A549 (cell line): ENCODE measurements around the gene NXT1. TPM values are rescaled to one million over a fixed set of nuclear protein-coding genes. Genes with fewer than 3 reads are reported as not detected.
"Not testable (repeated sequence)": the region's sequence is repeated elsewhere in the genome, so short reads cannot be mapped to it uniquely, and the experiment has no call there.

ENCODE experiments used
- ATAC-seq, 2 experiments: fragments of 200-7000 bp in 1 of 2; fragments of >200 bp in 1 of 2; cut with Nextera tagmentation in 1 of 2; cut with Tn5 transposase in 1 of 2; 3 replicates each; pipeline versions ENCODE4 v1.8.0 to v1.9.1; 2018 to 2020; ENCODE audit warnings: mild to moderate bottlenecking in 1 of 2, moderate library complexity in 1 of 2
- CTCF ChIA-PET: fragments of 300-600 bp; sonication (Branson Sonifier 250); formaldehyde crosslinking; extraction: SDS; loops from one replicate; lab custom pipeline; 2021; ENCODE audit warnings: antibody characterized with exemption, inconsistent platforms; lab: Yijun Ruan, JAX
- POLR2A ChIA-PET: fragments of 350-600 bp; formaldehyde crosslinking; extraction: SDS; loops from one replicate; lab custom pipeline; 2021; ENCODE audit warnings: antibody characterized with exemption, inconsistent platforms; lab: Yijun Ruan, JAX
- DNase-seq, 2 experiments: peaks; one replicate each; pipeline versions ENCODE4 v3.0.0 to v3.0.0-alpha.2; 2011 to 2016; ENCODE audit warnings: low read depth in 1 of 2, low spot score in 1 of 2
- FAIRE-seq: peaks from 2 replicates; lab custom pipeline; 2011; peaks lifted over from hg19 to GRCh38; lab: Jason Lieb, UNC
- H3K27ac ChIP-seq, 2 experiments: fragments of >200 bp; sonication (Bioruptor Twin); formaldehyde crosslinking; 3 replicates each; pipeline ENCODE4 v1.5.1; 2016 to 2017
- H3K4me1 ChIP-seq: fragments of >200 bp; sonication (Bioruptor Twin); formaldehyde crosslinking; 3 replicates; pipeline ENCODE4 v1.6.1; 2016
- H3K4me2 ChIP-seq: fragments of >200 bp; sonication (Bioruptor Twin); formaldehyde crosslinking; 3 replicates; pipeline ENCODE4 v1.6.1; 2016
- H3K4me3 ChIP-seq: fragments of >200 bp; sonication (Bioruptor Twin); formaldehyde crosslinking; 3 replicates; pipeline ENCODE4 v1.5.1; 2016
- H3K9me3 ChIP-seq: fragments of >200 bp; sonication (Bioruptor Twin); formaldehyde crosslinking; 3 replicates; pipeline ENCODE4 v1.6.1; 2016
- ATOH8 ChIP-seq: fragments of 250-450 bp; sonication (Bioruptor Pico); IDR thresholded peaks from 2 replicates; pipeline ENCODE4 v1.5.0; 2020; ENCODE audit warnings: low read depth, mild to moderate bottlenecking, moderate library complexity
- CBX2 ChIP-seq: fragments of 200-600 bp; sonication (generic); IDR thresholded peaks from 2 replicates; pipeline ENCODE4 v1.6.1; 2016; ENCODE audit warnings: low read depth, mild to moderate bottlenecking, borderline replicate concordance
- CHD2 ChIP-seq: fragments of 150-350 bp; IDR thresholded peaks from 2 replicates; pipeline ENCODE4 v1.6.1; 2014; ENCODE audit warnings: low read length; ENCODE audit not compliant: partially characterized antibody
- EHF ChIP-seq: fragments of 250-450 bp; sonication (Bioruptor Pico); IDR thresholded peaks from 2 replicates; pipeline ENCODE4 v1.5.0; 2020; ENCODE audit warnings: mild to moderate bottlenecking
- GATA3 ChIP-seq: IDR thresholded peaks from 2 replicates; pipeline ENCODE4 v1.6.1; 2012; ENCODE audit warnings: borderline replicate concordance
- HDAC2 ChIP-seq: fragments of 200-600 bp; sonication (generic); IDR thresholded peaks from 2 replicates; pipeline ENCODE4 v1.6.1; 2016
- HOXA7 ChIP-seq: fragments of 250-450 bp; sonication (Bioruptor Pico); IDR thresholded peaks from 2 replicates; pipeline ENCODE4 v1.5.0; 2020; ENCODE audit warnings: mild to moderate bottlenecking, moderate library complexity
- MAFK ChIP-seq: fragments of 450-650 bp; IDR thresholded peaks from 2 replicates; pipeline ENCODE4 v1.6.1; 2014; ENCODE audit not compliant: partially characterized antibody
- MYC ChIP-seq: IDR thresholded peaks from 2 replicates; pipeline ENCODE4 v1.6.1; 2012; ENCODE audit warnings: mild to moderate bottlenecking, inconsistent platforms, low read length, improper control_type of control experiment, borderline replicate concordance
- PHF8 ChIP-seq: fragments of 200-600 bp; sonication (generic); IDR thresholded peaks from 2 replicates; pipeline ENCODE4 v1.6.1; 2016; ENCODE audit warnings: low read depth, mild to moderate bottlenecking, antibody characterized with exemption, moderate library complexity, borderline replicate concordance
- RARB ChIP-seq: fragments of 250-450 bp; sonication (Bioruptor Pico); IDR thresholded peaks from 2 replicates; pipeline ENCODE4 v1.8.0; 2021; ENCODE audit warnings: mild to moderate bottlenecking, moderate library complexity
- RCOR1 ChIP-seq: fragments of 150-350 bp; IDR thresholded peaks from 2 replicates; pipeline ENCODE4 v1.6.1; 2014; ENCODE audit warnings: antibody characterized with exemption, low read length, low read depth
- REST ChIP-seq: fragments of 200-600 bp; sonication (generic); IDR thresholded peaks from 2 replicates; pipeline ENCODE4 v1.6.1; 2016; ENCODE audit warnings: antibody characterized with exemption, mild to moderate bottlenecking, moderate library complexity
- RFX5 ChIP-seq: fragments of 450-650 bp; IDR thresholded peaks from 2 replicates; pipeline ENCODE4 v1.7.1; 2014; ENCODE audit warnings: antibody characterized with exemption, mild to moderate bottlenecking, moderate library complexity
- TFCP2L1 ChIP-seq: fragments of 250-450 bp; sonication (Bioruptor Pico); IDR thresholded peaks from 2 replicates; pipeline ENCODE4 v1.5.0; 2021; ENCODE audit warnings: mild to moderate bottlenecking
- TP53 ChIP-seq: fragments of 250-450 bp; sonication (Bioruptor Pico); IDR thresholded peaks from 2 replicates; pipeline ENCODE4 v1.5.0; 2021; ENCODE audit warnings: mild to moderate bottlenecking, moderate library complexity
- ZNF302 ChIP-seq: fragments of 250-450 bp; sonication (Bioruptor Pico); IDR thresholded peaks from 2 replicates; pipeline ENCODE4 v1.9.0; 2021; ENCODE audit warnings: inconsistent platforms, mild to moderate bottlenecking, moderate library complexity
- WGBS: methylation state at CpG from one replicate; pipeline ENCODE4 v1.1.6; 2017; ENCODE audit errors: missing lambda C conversion rate; 5-methylcytosine and 5-hydroxymethylcytosine counted together
- polyA plus RNA-seq, 4 experiments: library from polyadenylated mRNA; depleted of rRNA in 3 of 4; stranded (reverse); fragments of >200 nt; fragmentation: RNase III in 1 of 4; extraction: RNeasy Plus Mini Kit Qiagen cat#74134 plus additional on column Dnase treatment in 1 of 4; gene quantifications; 2 replicates in 3 of 4; 3 replicates in 1 of 4; pipeline ENCODE4 v1.2.3, GENCODE V29; 2011 to 2017
- TF ChIP-seq, protein P1 (sequence below): fragments of >200 bp; sonication (Bioruptor Twin); formaldehyde crosslinking; IDR thresholded peaks from 2 replicates; pipeline ENCODE4 v1.6.1; 2016
- TF ChIP-seq, protein P2 (sequence below): fragments of 450-650 bp; IDR thresholded peaks from 2 replicates; pipeline ENCODE4 v1.6.1; 2014; ENCODE audit warnings: antibody characterized with exemption

The NXT1 gene
- polyA plus RNA-seq, 2 of the 4 experiments (the other 2 are of a cell fraction) = 45.1 to 71.8 TPM

DNA sequence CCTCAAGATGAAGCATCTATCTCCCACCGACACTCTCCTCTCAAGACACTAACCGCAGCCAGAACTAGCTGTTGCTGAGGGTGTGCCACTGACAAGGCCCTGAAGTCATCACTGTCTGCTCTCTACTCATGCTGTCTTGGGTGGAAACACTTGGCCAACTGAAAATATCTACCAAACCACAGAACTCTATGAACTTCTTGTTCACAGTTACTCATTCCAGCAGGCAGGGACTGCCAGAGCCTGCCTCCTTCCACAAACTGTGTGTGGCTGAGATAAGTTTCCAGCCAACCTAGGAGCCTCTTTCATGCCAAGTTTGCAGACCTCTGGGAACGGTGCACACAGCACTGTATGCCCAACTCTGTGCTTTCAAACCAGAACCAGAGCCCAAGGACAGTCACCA, 45.5 kb upstream of the NXT1 start:
- no peak overlapping the region for H3K4me3 ChIP-seq
- ChIA-PET POLR2A (no interaction called here), CTCF (interaction anchor here (1.1 kb wide), 1 partner anchor 17 kb away, joined by 3 read pairs; no protein-coding TSS in a partner anchor)
- H3K9me3 ChIP-seq = no peaks in the 10 kb centered on the region; the same call in 2 of the 3 replicates
- WGBS = 37% methylated on average over 3 of the region's 3 CpGs
- H3K27ac ChIP-seq = no peak overlapping the region
- no peak for FAIRE-seq
- TF ChIP-seq REST = no peak
- TF ChIP-seq MAFK = no peak
- no peak for TF ChIP-seq RFX5
- no peak for TF ChIP-seq PHF8
- TF ChIP-seq CHD2 = no peak
- TF ChIP-seq TP53 (CRISPR knock-in tag) = no peak
- TF ChIP-seq, protein P1, sequence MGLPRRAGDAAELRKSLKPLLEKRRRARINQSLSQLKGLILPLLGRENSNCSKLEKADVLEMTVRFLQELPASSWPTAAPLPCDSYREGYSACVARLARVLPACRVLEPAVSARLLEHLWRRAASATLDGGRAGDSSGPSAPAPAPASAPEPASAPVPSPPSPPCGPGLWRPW = no peak
- no peak for TF ChIP-seq EHF
- TF ChIP-seq ZNF302 (CRISPR knock-in tag) = no peak
- TF ChIP-seq CBX2 = no peak
- no peak for TF ChIP-seq HOXA7 (CRISPR knock-in tag)
- no peak for DNase-seq
- H3K4me2 ChIP-seq = no peak overlapping the region
- ATAC-seq = no peak
- H3K4me1 ChIP-seq = no peaks in the 10 kb centered on the region

- H3K4me3 ChIP-seq, H3K4me2 ChIP-seq, H3K9me3 ChIP-seq, H3K4me1 ChIP-seq, H3K27ac ChIP-seq, FAIRE-seq, POLR2A ChIA-PET, DNase-seq, ATAC-seq: not testable (repeated sequence)
- CTCF ChIA-PET = interaction anchor here (0.7 kb wide), 1 partner anchor 531 kb away, joined by 3 read pairs; no protein-coding TSS in a partner anchor
- WGBS = 72% methylated on average over 4 of the region's 4 CpGs
These were observed 43.2 kb upstream of the NXT1 start for GRCh38 chr20:23307393-23307792.

DNA sequence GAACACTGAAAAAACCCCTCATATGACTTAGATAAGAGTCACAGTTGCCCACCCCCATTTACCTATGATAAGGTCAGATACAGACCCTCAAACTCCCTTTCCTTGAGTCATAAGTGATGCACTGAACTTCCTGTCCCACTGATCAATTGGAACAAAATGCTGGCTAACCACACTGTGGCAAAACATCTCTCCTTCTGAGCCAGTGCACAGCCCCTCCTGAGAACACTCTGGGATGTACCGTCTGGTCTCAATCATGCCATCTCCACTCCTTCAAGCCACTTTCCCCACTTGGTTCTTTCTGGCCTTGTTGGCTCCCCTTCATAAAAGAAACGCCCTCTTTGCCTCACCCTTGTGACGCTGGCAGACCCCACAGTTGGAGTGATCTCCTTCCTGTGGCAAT, 42.6 kb upstream of the NXT1 start:
- WGBS = 24% methylated on average over 3 of the region's 3 CpGs
- CTCF ChIA-PET = interaction anchor here (0.7 kb wide), 1 partner anchor 531 kb away, joined by 3 read pairs; no protein-coding TSS in a partner anchor
- POLR2A ChIA-PET = no interaction called here
- Histone ChIP-seq H3K9me3 (no peaks in the 10 kb centered on the region; the same call in 2 of the 3 replicates), H3K4me3 (no peak overlapping the region), H3K4me2 (no peak overlapping the region), H3K4me1 (no peaks in the 10 kb centered on the region), H3K27ac (no peak overlapping the region)
- no peak for TF ChIP-seq ATOH8
- no peak for TF ChIP-seq TFCP2L1 (CRISPR knock-in tag)
- TF ChIP-seq, protein P2, sequence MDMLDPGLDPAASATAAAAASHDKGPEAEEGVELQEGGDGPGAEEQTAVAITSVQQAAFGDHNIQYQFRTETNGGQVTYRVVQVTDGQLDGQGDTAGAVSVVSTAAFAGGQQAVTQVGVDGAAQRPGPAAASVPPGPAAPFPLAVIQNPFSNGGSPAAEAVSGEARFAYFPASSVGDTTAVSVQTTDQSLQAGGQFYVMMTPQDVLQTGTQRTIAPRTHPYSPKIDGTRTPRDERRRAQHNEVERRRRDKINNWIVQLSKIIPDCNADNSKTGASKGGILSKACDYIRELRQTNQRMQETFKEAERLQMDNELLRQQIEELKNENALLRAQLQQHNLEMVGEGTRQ = no peak
- TF ChIP-seq MYC = no peak
- TF ChIP-seq MAFK = no peak
- no peak for TF ChIP-seq RCOR1
- no peak for TF ChIP-seq GATA3
- TF ChIP-seq CHD2 = no peak
- no peak for TF ChIP-seq REST
- no peak for TF ChIP-seq RARB (CRISPR knock-in tag)
- TF ChIP-seq HDAC2 = no peak
- FAIRE-seq (no peak), DNase-seq (no peak), ATAC-seq (no peak)
